SK-N-MC (cell line): Measurements from ENCODE around the gene ZNF646.

ENCODE experiments used
- DNase-seq: peaks from one replicate; pipeline ENCODE4 v3.0.0-alpha.2; 2011; ENCODE audit warnings: low read depth, low spot score
- H3K27ac ChIP-seq: fragments of 200-600 bp; sonication (generic); 2 replicates; pipeline ENCODE4 v1.5.1; 2016; ENCODE audit warnings: mixed run types
- H3K36me3 ChIP-seq: fragments of 200-600 bp; sonication (generic); 2 replicates; pipeline ENCODE4 v1.6.1; 2017; ENCODE audit warnings: antibody characterized with exemption, low read length, mixed read lengths; ENCODE audit not compliant: insufficient read depth
- H3K4me3 ChIP-seq: fragments of 200-600 bp; sonication (generic); 2 replicates; pipeline ENCODE4 v1.5.1; 2016
- H3K9ac ChIP-seq: fragments of 200-600 bp; sonication (generic); 2 replicates; pipeline ENCODE4 v1.8.0; 2017; ENCODE audit warnings: mixed run types, mixed read lengths; ENCODE audit not compliant: insufficient read length
- H3K9me3 ChIP-seq: fragments of 200-600 bp; sonication (generic); 2 replicates; pipeline ENCODE4 v1.6.1; 2017; ENCODE audit warnings: low read depth, mild to moderate bottlenecking, antibody characterized with exemption, low read length, moderate library complexity, mixed read lengths
- EZH2 ChIP-seq: fragments of 200-600 bp; sonication (generic); IDR thresholded peaks from one replicate; pipeline ENCODE4 v1.6.1; 2017; ENCODE audit warnings: antibody characterized with exemption
- FOXP2 ChIP-seq: optimal IDR thresholded peaks from 2 replicates; pipeline ENCODE3; 2011; ENCODE audit warnings: mild to moderate bottlenecking, moderate library complexity; ENCODE audit not compliant: insufficient read depth; ENCODE audit errors: extremely low read length, control extremely low read depth
- POLR2AphosphoS5 ChIP-seq: IDR thresholded peaks from 2 replicates; pipeline ENCODE4 v1.6.1; 2012; ENCODE audit warnings: mild to moderate bottlenecking, low read depth, low read length, borderline replicate concordance

The ZNF646 gene

GRCh38 chr16:31084584-31085302 is 10.5 kb downstream of the ZNF646 start:
- Histone ChIP-seq H3K9me3 (no peaks in the 10 kb centered on the region), H3K27ac (no peak overlapping the region), H3K9ac (no peak overlapping the region), H3K4me3 (no peak overlapping the region), H3K36me3 (peaks cover 13% of the 10 kb centered on the region; the same call in 1 of the 2 replicates)
- TF ChIP-seq FOXP2 = no peak
- no peak for TF ChIP-seq POLR2AphosphoS5
- TF ChIP-seq EZH2 = no peak
- no peak for DNase-seq

- DNase-seq = no peak
- Histone ChIP-seq H3K9me3 (no peaks in the 10 kb centered on the region), H3K27ac (no peak overlapping the region), H3K9ac (no peak overlapping the region), H3K36me3 (peaks cover 7% of the 10 kb centered on the region; the same call in 1 of the 2 replicates), H3K4me3 (no peak overlapping the region)
- TF ChIP-seq EZH2 (no peak), POLR2AphosphoS5 (no peak), FOXP2 (no peak)
Observed at GRCh38 chr16:31085411-31085810, 11.2 kb downstream of the ZNF646 start.

- TF ChIP-seq POLR2AphosphoS5 (no peak), FOXP2 (no peak), EZH2 (no peak)
- Histone ChIP-seq H3K9ac (no peak overlapping the region), H3K36me3 (peaks cover 8% of the 10 kb centered on the region; the same call in 1 of the 2 replicates), H3K27ac (no peak overlapping the region), H3K9me3 (no peaks in the 10 kb centered on the region), H3K4me3 (no peak overlapping the region)
- no peak for DNase-seq
Observed at GRCh38 chr16:31085873-31086628, 11.8 kb downstream of the ZNF646 start.

GRCh38 chr16:31086629-31086906 is 12.3 kb downstream of the ZNF646 start:
- Histone ChIP-seq H3K36me3 (peaks cover 9% of the 10 kb centered on the region; the same call in 1 of the 2 replicates), H3K27ac (no peak overlapping the region), H3K4me3 (no peak overlapping the region), H3K9me3 (no peaks in the 10 kb centered on the region), H3K9ac (no peak overlapping the region)
- no peak for DNase-seq
- no peak for TF ChIP-seq POLR2AphosphoS5
- no peak for TF ChIP-seq FOXP2
- no peak for TF ChIP-seq EZH2

GRCh38 chr16:31087481-31087880 is 13.3 kb downstream of the ZNF646 start:
- Histone ChIP-seq H3K4me3 (no peak overlapping the region), H3K27ac (no peak overlapping the region), H3K9me3 (no peaks in the 10 kb centered on the region), H3K9ac (no peak overlapping the region), H3K36me3 (peaks cover 12% of the 10 kb centered on the region; the same call in 1 of the 2 replicates)
- TF ChIP-seq POLR2AphosphoS5 (no peak), FOXP2 (no peak), EZH2 (no peak)
- no peak for DNase-seq

GRCh38 chr16:31087971-31088370 is 13.7 kb downstream of the ZNF646 start:
- Histone ChIP-seq H3K4me3 (no peak overlapping the region), H3K36me3 (peaks cover 12% of the 10 kb centered on the region; the same call in 1 of the 2 replicates), H3K27ac (no peak overlapping the region), H3K9me3 (no peaks in the 10 kb centered on the region), H3K9ac (no peak overlapping the region)
- TF ChIP-seq EZH2 (no peak), POLR2AphosphoS5 (no peak), FOXP2 (no peak)
- no peak for DNase-seq

GRCh38 chr16:31088459-31089183 is 14.4 kb downstream of the ZNF646 start, which contains the start of gene PRSS53:
Gene PRSS53, minus strand, starts transcription at chr16:31088943. Its CDS starts 134 bp downstream, at chr16:31088809.
- no peak for TF ChIP-seq POLR2AphosphoS5
- TF ChIP-seq FOXP2 = no peak
- no peak for TF ChIP-seq EZH2
- DNase-seq = no peak
- Histone ChIP-seq H3K9ac (no peak within 1 kb of the TSS), H3K36me3 (peaks cover 12% of the 10 kb centered on the region; the same call in 1 of the 2 replicates), H3K27ac (no peak within 1 kb of the TSS), H3K4me3 (no peak within 1 kb of the TSS), H3K9me3 (no peaks in the 10 kb centered on the region)

- Histone ChIP-seq H3K27ac (no peak overlapping the region), H3K4me3 (no peak overlapping the region), H3K9me3 (no peaks in the 10 kb centered on the region), H3K9ac (no peak overlapping the region), H3K36me3 (peaks cover 12% of the 10 kb centered on the region; the same call in 1 of the 2 replicates)
- TF ChIP-seq EZH2 (no peak), FOXP2 (no peak), POLR2AphosphoS5 (no peak)
- DNase-seq = no peak
Observed at GRCh38 chr16:31089199-31089598, 15.0 kb downstream of the ZNF646 start.
